SJSA1 (cell line): ENCODE results near the gene ADH1A. TPM values are rescaled to one million over a fixed set of nuclear protein-coding genes. Genes with fewer than 3 reads are reported as not detected.

Experiments
- DNase-seq, 2 experiments: peaks; one replicate each; pipeline ENCODE4 v3.0.0-alpha.2; 2015 to 2020; ENCODE audit warnings: low spot score in 2 of 2, low read depth in 1 of 2
- H3K27ac ChIP-seq: fragments of 250-450 bp; sonication (Bioruptor Pico); 2 replicates; pipeline ENCODE4 v1.5.1; 2020; ENCODE audit warnings: mild to moderate bottlenecking, moderate library complexity
- H3K27me3 ChIP-seq: fragments of 250-450 bp; sonication (Bioruptor Pico); replicated peaks from 2 replicates; pipeline ENCODE4 v1.5.1; 2020; ENCODE audit warnings: mild to moderate bottlenecking, moderate library complexity
- H3K36me3 ChIP-seq: fragments of 250-450 bp; sonication (Bioruptor Pico); 2 replicates; pipeline ENCODE4 v1.5.1; 2020; ENCODE audit warnings: mild to moderate bottlenecking
- H3K4me1 ChIP-seq: fragments of 250-450 bp; sonication (Bioruptor Pico); replicated peaks from 2 replicates; pipeline ENCODE4 v1.6.1; 2021; ENCODE audit warnings: mild to moderate bottlenecking
- H3K4me3 ChIP-seq: fragments of 250-450 bp; sonication (Bioruptor Pico); 2 replicates; pipeline ENCODE4 v1.5.1; 2020; ENCODE audit warnings: mild to moderate bottlenecking
- H3K9me3 ChIP-seq: fragments of 250-450 bp; sonication (Bioruptor Pico); replicated peaks from 2 replicates; pipeline ENCODE4 v1.5.1; 2020; ENCODE audit warnings: mild to moderate bottlenecking
- total RNA-seq: library from RNA; depleted of rRNA; stranded (reverse); fragments of >200 nt; shearing (Covaris generic); gene quantifications from 2 replicates; pipeline ENCODE4 v1.2.3, GENCODE V29; 2014

The ADH1A gene
- total RNA-seq, 1 experiment from 2014 or later, result not detected

- DNase-seq, result no peak
- H3K27me3 ChIP-seq, result no peaks in the 10 kb centered on the region
Measured at GRCh38 chr4:99310389-99310788, 19.6 kb upstream of the ADH1A start.

GRCh38 chr4:99305638-99306400 lies 15.0 kb upstream of the ADH1A start:
- no peak overlapping the region for H3K4me3 ChIP-seq
- no peaks in the 10 kb centered on the region for H3K27me3 ChIP-seq
- H3K27ac ChIP-seq, result no peak overlapping the region
- H3K9me3 ChIP-seq, result no peaks in the 10 kb centered on the region
- H3K4me1 ChIP-seq, result no peaks in the 10 kb centered on the region
- no peaks in the 10 kb centered on the region for H3K36me3 ChIP-seq
- no peak for DNase-seq

More at GRCh38 chr4:99310389-99310788, 19.6 kb upstream of the ADH1A start:
- no peaks in the 10 kb centered on the region for H3K36me3 ChIP-seq
- H3K9me3 ChIP-seq, result no peaks in the 10 kb centered on the region
- H3K27ac ChIP-seq, result no peak overlapping the region
- no peaks in the 10 kb centered on the region for H3K4me1 ChIP-seq
- H3K4me3 ChIP-seq, result no peak overlapping the region

GRCh38 chr4:99301376-99302164 lies 10.8 kb upstream of the ADH1A start:
- DNase-seq, result no peak
- no peaks in the 10 kb centered on the region for H3K27me3 ChIP-seq
- no peaks in the 10 kb centered on the region; the same call in 1 of the 2 replicates for H3K9me3 ChIP-seq
- H3K36me3 ChIP-seq, result no peaks in the 10 kb centered on the region
- H3K4me3 ChIP-seq, result no peak overlapping the region
- H3K4me1 ChIP-seq, result no peaks in the 10 kb centered on the region
- H3K27ac ChIP-seq, result no peak overlapping the region

- DNase-seq, result no peak
- H3K4me1 ChIP-seq, result no peaks in the 10 kb centered on the region
- no peaks in the 10 kb centered on the region for H3K36me3 ChIP-seq
- no peaks in the 10 kb centered on the region for H3K27me3 ChIP-seq
- no peak overlapping the region for H3K4me3 ChIP-seq
- H3K27ac ChIP-seq, result no peak overlapping the region
- no peaks in the 10 kb centered on the region; the same call in 1 of the 2 replicates for H3K9me3 ChIP-seq
Measured at GRCh38 chr4:99300934-99301333, 10.1 kb upstream of the ADH1A start.

- no peaks in the 10 kb centered on the region for H3K9me3 ChIP-seq
- no peaks in the 10 kb centered on the region for H3K36me3 ChIP-seq
- no peak overlapping the region for H3K27ac ChIP-seq
- H3K4me3 ChIP-seq, result no peak overlapping the region
- DNase-seq, result no peak
- H3K4me1 ChIP-seq, result no peaks in the 10 kb centered on the region
- H3K27me3 ChIP-seq, result no peaks in the 10 kb centered on the region
Measured at GRCh38 chr4:99293357-99293756, 2.6 kb upstream of the ADH1A start.

GRCh38 chr4:99285387-99285786 lies 5.4 kb downstream of the ADH1A start:
- H3K4me3 ChIP-seq, result no peak overlapping the region
- H3K36me3 ChIP-seq, result no peaks in the 10 kb centered on the region
- no peak overlapping the region for H3K27ac ChIP-seq
- H3K4me1 ChIP-seq, result no peaks in the 10 kb centered on the region
- H3K27me3 ChIP-seq, result no peaks in the 10 kb centered on the region
- DNase-seq, result no peak
- H3K9me3 ChIP-seq, result no peaks in the 10 kb centered on the region

- Histone ChIP-seq H3K4me1 (no peaks in the 10 kb centered on the region), H3K9me3 (no peaks in the 10 kb centered on the region), H3K27me3 (no peaks in the 10 kb centered on the region), H3K36me3 (no peaks in the 10 kb centered on the region), H3K4me3 (no peak overlapping the region), H3K27ac (no peak overlapping the region)
- DNase-seq, result no peak
Measured at GRCh38 chr4:99282731-99283130, 8.1 kb downstream of the ADH1A start.

GRCh38 chr4:99281261-99281660 lies 9.5 kb downstream of the ADH1A start:
- H3K9me3 ChIP-seq, result no peaks in the 10 kb centered on the region
- H3K27me3 ChIP-seq, result no peaks in the 10 kb centered on the region
- no peaks in the 10 kb centered on the region for H3K36me3 ChIP-seq
- H3K4me3 ChIP-seq, result no peak overlapping the region
- DNase-seq, result no peak
- H3K27ac ChIP-seq, result no peak overlapping the region
- no peaks in the 10 kb centered on the region for H3K4me1 ChIP-seq

GRCh38 chr4:99276417-99276816 lies 14.4 kb downstream of the ADH1A start:
- no peaks in the 10 kb centered on the region for H3K36me3 ChIP-seq

GRCh38 chr4:99275885-99276284 lies 14.9 kb downstream of the ADH1A start:
- no peak overlapping the region for H3K27ac ChIP-seq
- no peak overlapping the region for H3K4me3 ChIP-seq
- no peaks in the 10 kb centered on the region for H3K9me3 ChIP-seq
- H3K4me1 ChIP-seq, result no peaks in the 10 kb centered on the region
- no peaks in the 10 kb centered on the region for H3K36me3 ChIP-seq
- H3K27me3 ChIP-seq, result no peaks in the 10 kb centered on the region
- DNase-seq, result no peak

More at GRCh38 chr4:99276417-99276816, 14.4 kb downstream of the ADH1A start:
- Histone ChIP-seq H3K4me3 (no peak overlapping the region), H3K27ac (no peak overlapping the region), H3K9me3 (no peaks in the 10 kb centered on the region), H3K27me3 (no peaks in the 10 kb centered on the region), H3K4me1 (no peaks in the 10 kb centered on the region)
- no peak for DNase-seq

GRCh38 chr4:99275050-99275449 lies 15.7 kb downstream of the ADH1A start:
- Histone ChIP-seq H3K36me3 (no peaks in the 10 kb centered on the region), H3K27ac (no peak overlapping the region), H3K4me1 (no peaks in the 10 kb centered on the region), H3K9me3 (no peaks in the 10 kb centered on the region), H3K4me3 (no peak overlapping the region), H3K27me3 (no peaks in the 10 kb centered on the region)
- no peak for DNase-seq

GRCh38 chr4:99273704-99274103 lies 17.1 kb downstream of the ADH1A start:
- H3K9me3 ChIP-seq, result no peaks in the 10 kb centered on the region
- DNase-seq, result no peak
- H3K27me3 ChIP-seq, result no peaks in the 10 kb centered on the region
- H3K36me3 ChIP-seq, result no peaks in the 10 kb centered on the region
- H3K27ac ChIP-seq, result no peak overlapping the region
- H3K4me1 ChIP-seq, result no peaks in the 10 kb centered on the region
- H3K4me3 ChIP-seq, result no peak overlapping the region

GRCh38 chr4:99264927-99265326 lies 25.9 kb downstream of the ADH1A start:
- no peak overlapping the region for H3K27ac ChIP-seq
- no peaks in the 10 kb centered on the region for H3K9me3 ChIP-seq
- no peaks in the 10 kb centered on the region for H3K36me3 ChIP-seq
- no peaks in the 10 kb centered on the region for H3K27me3 ChIP-seq
- H3K4me1 ChIP-seq, result no peaks in the 10 kb centered on the region
- H3K4me3 ChIP-seq, result no peak overlapping the region
- no peak for DNase-seq

- no peak for DNase-seq
- no peak overlapping the region for H3K27ac ChIP-seq
- no peaks in the 10 kb centered on the region for H3K9me3 ChIP-seq
- no peaks in the 10 kb centered on the region for H3K27me3 ChIP-seq
- H3K4me1 ChIP-seq, result no peaks in the 10 kb centered on the region
- no peaks in the 10 kb centered on the region for H3K36me3 ChIP-seq
- no peak overlapping the region for H3K4me3 ChIP-seq
Measured at GRCh38 chr4:99252746-99253145, 38.0 kb downstream of the ADH1A start.
